Smooth muscle cell (in vitro differentiated cells): ENCODE results near the gene SMYD3. TPM values are rescaled to one million over a fixed set of nuclear protein-coding genes. Genes with fewer than 3 reads are reported as not detected.
"Not testable (repeated sequence)": the region's sequence is repeated elsewhere in the genome, so short reads cannot be mapped to it uniquely, and the experiment has no call there.

Source experiments
- DNase-seq: peaks from one replicate; lab custom pipeline; 2025; ENCODE audit not compliant: unreplicated experiment; lab: John Stamatoyannopoulos, UW
- H2AFZ ChIP-seq: fragments of 200-600 bp; sonication (generic); 2 replicates; pipeline ENCODE4 v1.6.0; 2016; ENCODE audit warnings: antibody characterized with exemption, low read depth, mild to moderate bottlenecking
- H3F3A ChIP-seq: fragments of 200-600 bp; sonication (generic); 2 replicates; pipeline ENCODE4 v1.6.0; 2017; ENCODE audit warnings: antibody characterized with exemption, low read depth
- H3K27ac ChIP-seq: fragments of 200-600 bp; sonication (generic); 2 replicates; pipeline ENCODE4 v1.5.1; 2016; ENCODE audit warnings: low read depth, mild to moderate bottlenecking
- H3K27me3 ChIP-seq: fragments of 200-600 bp; sonication (generic); 2 replicates; pipeline ENCODE4 v1.6.1; 2016; ENCODE audit warnings: low read depth, mild to moderate bottlenecking
- H3K36me3 ChIP-seq: fragments of 200-600 bp; sonication (generic); 2 replicates; pipeline ENCODE4 v1.5.1; 2016; ENCODE audit warnings: low read depth
- H3K4me1 ChIP-seq: fragments of 200-600 bp; sonication (generic); 2 replicates; pipeline ENCODE4 v1.5.1; 2016; ENCODE audit warnings: low read depth
- H3K4me2 ChIP-seq: fragments of 200-600 bp; sonication (generic); 2 replicates; pipeline ENCODE4 v1.6.0; 2016; ENCODE audit warnings: mild to moderate bottlenecking
- H3K4me3 ChIP-seq: fragments of 200-600 bp; sonication (generic); 2 replicates; pipeline ENCODE4 v1.5.1; 2016; ENCODE audit warnings: mild to moderate bottlenecking
- H3K79me2 ChIP-seq: fragments of 200-600 bp; sonication (generic); 2 replicates; pipeline ENCODE4 v1.6.0; 2016; ENCODE audit warnings: low read depth, mild to moderate bottlenecking
- H3K9ac ChIP-seq: fragments of 200-600 bp; sonication (generic); 2 replicates; pipeline ENCODE4 v1.6.0; 2016; ENCODE audit warnings: low read depth
- H3K9me3 ChIP-seq: fragments of 200-600 bp; sonication (generic); replicated peaks from 2 replicates; pipeline ENCODE4 v1.5.1; 2016; ENCODE audit warnings: low read depth
- H4K20me1 ChIP-seq: fragments of 200-600 bp; sonication (generic); 2 replicates; pipeline ENCODE4 v1.6.0; 2016; ENCODE audit warnings: low read depth
- WGBS: methylation state at CpG from one replicate; pipeline ENCODE4 v1.1.7; 2016; ENCODE audit warnings: low lambda C conversion rate; 5-methylcytosine and 5-hydroxymethylcytosine counted together
- polyA plus RNA-seq: library from polyadenylated mRNA; unstranded; fragments of >200 nt; fragmentation: Nextera tagmentation; extraction: Ambion mirVana; gene quantifications from 2 replicates; pipeline ENCODE4 v1.2.1, GENCODE V29; 2016
- total RNA-seq: library from RNA; depleted of rRNA; stranded (reverse); fragments of >200 nt; gene quantifications from 2 replicates; pipeline ENCODE4 v1.2.3, GENCODE V29; 2014
- TF ChIP-seq, protein P1 (sequence below): fragments of 200-600 bp; sonication (generic); IDR thresholded peaks from 2 replicates; pipeline ENCODE4 v1.5.1; 2017; ENCODE audit warnings: borderline replicate concordance, mild to moderate bottlenecking, antibody characterized with exemption; ENCODE audit not compliant: insufficient read depth, poor library complexity, severe bottlenecking

SMYD3 gene
- total and polyA plus RNA-seq, 2 experiments from 2014 or later = 162 to 301 TPM

DNA sequence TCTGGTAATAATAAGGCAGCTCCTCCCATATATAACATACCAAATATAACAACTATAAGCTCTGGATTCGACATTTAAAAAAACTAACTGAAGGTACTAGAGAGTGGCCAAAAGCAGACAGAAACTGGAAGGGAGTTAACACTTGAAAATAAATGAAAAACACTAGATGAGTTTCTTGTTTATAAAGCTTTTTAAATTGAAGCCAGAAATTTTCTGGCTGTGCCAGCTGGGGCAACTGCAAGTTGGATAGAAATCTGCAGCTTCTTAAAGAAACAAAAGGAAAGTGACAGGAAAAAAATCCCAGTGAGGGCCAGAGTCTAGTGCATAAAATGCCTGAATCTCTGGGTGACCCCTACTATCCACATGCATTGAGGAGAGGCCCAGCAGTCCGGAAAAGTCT, 432.7 kb downstream of the SMYD3 start:
- no peaks in the 10 kb centered on the region for H3K9me3 ChIP-seq
- DNase-seq = no peak
- no peak overlapping the region for H2AFZ ChIP-seq
- no peak overlapping the region for H3K4me2 ChIP-seq
- no peaks in the 10 kb centered on the region for H3F3A ChIP-seq
- no peaks in the 10 kb centered on the region for H3K79me2 ChIP-seq
- peaks cover 8% of the 10 kb centered on the region for H3K4me1 ChIP-seq
- H4K20me1 ChIP-seq = no peaks in the 10 kb centered on the region
- no peak overlapping the region for H3K27ac ChIP-seq
- H3K4me3 ChIP-seq = no peak overlapping the region
- no peaks in the 10 kb centered on the region for H3K27me3 ChIP-seq
- 98% methylated on average over 2 of the region's 2 CpGs for WGBS
- H3K9ac ChIP-seq = no peak overlapping the region
- TF ChIP-seq, protein P1, sequence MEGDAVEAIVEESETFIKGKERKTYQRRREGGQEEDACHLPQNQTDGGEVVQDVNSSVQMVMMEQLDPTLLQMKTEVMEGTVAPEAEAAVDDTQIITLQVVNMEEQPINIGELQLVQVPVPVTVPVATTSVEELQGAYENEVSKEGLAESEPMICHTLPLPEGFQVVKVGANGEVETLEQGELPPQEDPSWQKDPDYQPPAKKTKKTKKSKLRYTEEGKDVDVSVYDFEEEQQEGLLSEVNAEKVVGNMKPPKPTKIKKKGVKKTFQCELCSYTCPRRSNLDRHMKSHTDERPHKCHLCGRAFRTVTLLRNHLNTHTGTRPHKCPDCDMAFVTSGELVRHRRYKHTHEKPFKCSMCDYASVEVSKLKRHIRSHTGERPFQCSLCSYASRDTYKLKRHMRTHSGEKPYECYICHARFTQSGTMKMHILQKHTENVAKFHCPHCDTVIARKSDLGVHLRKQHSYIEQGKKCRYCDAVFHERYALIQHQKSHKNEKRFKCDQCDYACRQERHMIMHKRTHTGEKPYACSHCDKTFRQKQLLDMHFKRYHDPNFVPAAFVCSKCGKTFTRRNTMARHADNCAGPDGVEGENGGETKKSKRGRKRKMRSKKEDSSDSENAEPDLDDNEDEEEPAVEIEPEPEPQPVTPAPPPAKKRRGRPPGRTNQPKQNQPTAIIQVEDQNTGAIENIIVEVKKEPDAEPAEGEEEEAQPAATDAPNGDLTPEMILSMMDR = no peak
- no peaks in the 10 kb centered on the region for H3K36me3 ChIP-seq

DNA sequence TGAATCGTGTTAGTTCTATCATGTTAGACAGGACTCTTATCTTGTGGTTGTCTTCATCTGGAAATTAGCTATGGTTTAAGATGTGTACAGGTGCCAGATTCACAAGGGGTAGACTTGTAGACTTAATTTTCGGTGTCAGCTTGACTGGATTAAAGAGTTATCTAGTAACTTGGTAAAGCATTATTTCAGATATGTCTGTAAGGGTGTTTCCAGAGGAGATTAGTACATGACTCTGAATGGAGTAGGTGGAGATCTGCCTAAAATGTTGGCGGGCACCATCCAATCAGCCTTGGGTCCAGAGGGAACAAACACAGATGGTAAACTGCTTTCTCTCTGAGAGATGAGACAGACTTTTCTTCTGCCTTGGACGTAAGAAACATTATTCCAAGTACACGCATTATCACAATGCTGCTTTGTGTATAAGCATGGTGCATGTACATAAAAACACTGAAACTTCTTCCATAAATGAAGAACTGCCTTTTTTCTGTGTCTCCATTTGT, 434.6 kb downstream of the SMYD3 start:
- no peaks in the 10 kb centered on the region for H3K79me2 ChIP-seq
- no peak overlapping the region for H3K4me2 ChIP-seq
- no peak for DNase-seq
- 90% methylated on average over 5 of the region's 5 CpGs for WGBS
- H2AFZ ChIP-seq = no peak overlapping the region
- no peaks in the 10 kb centered on the region for H3K27me3 ChIP-seq
- no peaks in the 10 kb centered on the region for H3K9me3 ChIP-seq
- H3K4me1 ChIP-seq = peaks cover 15% of the 10 kb centered on the region
- H3K4me3 ChIP-seq = no peak overlapping the region
- H3K9ac ChIP-seq = no peak overlapping the region
- H3K27ac ChIP-seq = no peak overlapping the region
- TF ChIP-seq, protein P1 = no peak
- no peaks in the 10 kb centered on the region for H3K36me3 ChIP-seq
- H4K20me1 ChIP-seq = no peaks in the 10 kb centered on the region
- H3F3A ChIP-seq = peaks cover 5% of the 10 kb centered on the region

DNA sequence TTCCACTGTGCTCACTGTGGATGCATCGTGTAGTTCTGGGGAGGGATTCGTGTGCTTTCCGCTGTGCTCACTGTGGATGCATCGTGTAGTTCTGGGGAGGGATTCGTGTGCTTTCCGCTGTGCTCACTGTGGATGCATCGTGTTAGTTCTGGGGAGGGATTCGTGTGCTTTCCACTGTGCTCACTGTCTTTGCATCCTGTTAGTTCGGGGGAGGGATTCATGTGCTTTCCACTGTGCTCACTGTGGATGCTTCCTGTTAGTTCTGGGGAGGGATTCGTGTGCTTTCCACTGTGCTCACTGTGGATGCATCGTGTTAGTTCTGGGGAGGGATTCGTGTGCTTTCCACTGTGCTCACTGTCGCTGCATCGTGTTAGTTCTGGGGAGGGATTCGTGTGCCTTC, 435.1 kb downstream of the SMYD3 start:
- H3K36me3 ChIP-seq, H3K4me3 ChIP-seq, H3K27me3 ChIP-seq, H3K27ac ChIP-seq, H3F3A ChIP-seq, H3K9me3 ChIP-seq, H3K79me2 ChIP-seq, H3K9ac ChIP-seq, DNase-seq, H4K20me1 ChIP-seq, H2AFZ ChIP-seq, H3K4me2 ChIP-seq: not testable (repeated sequence)
- 61% methylated on average over 6 of the region's 15 CpGs for WGBS
- H3K4me1 ChIP-seq = peaks cover 20% of the 10 kb centered on the region

DNA sequence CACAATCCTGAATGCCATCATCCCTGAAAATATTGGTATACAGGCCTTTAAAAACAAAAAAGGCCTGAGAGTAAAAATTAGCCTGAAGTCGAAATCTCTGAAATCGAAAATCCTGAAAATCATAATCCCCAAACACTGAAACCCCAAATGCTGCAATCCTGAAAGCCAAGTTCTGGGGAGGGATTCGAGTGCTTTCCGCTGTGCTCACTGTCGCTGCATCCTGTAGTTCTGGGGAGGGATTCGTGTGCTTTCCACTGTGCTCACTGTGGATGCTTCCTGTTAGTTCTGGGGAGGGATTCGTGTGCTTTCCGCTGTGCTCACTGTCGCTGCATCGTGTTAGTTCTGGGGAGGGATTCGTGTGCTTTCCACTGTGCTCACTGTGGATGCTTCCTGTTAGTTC, 435.5 kb downstream of the SMYD3 start:
- not testable (repeated sequence) for H3K27ac ChIP-seq, DNase-seq
- 75% methylated on average over 10 of the region's 11 CpGs for WGBS

DNA sequence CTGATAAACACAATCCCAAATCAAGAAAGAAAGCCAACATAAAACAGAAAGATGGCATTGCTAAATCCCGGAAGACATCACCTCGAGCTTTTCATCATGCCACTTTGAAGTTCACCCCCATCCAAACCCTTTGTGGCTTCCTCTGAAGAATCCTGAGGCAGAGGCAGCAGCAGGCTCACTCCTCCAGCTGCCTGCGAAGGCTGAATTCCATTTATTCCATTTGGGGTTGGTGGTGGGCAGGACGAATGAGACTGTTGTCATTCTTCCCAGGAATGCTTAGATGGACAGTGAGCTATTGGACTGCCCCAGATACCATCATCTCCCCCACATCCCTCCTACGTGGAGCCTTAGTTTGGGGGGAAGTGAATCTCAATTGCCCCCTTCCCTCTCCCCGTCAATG, 437.5 kb downstream of the SMYD3 start:
- Histone ChIP-seq H3K4me2 (peak overlapping the region; percentile 54), H4K20me1 (no peaks in the 10 kb centered on the region), H2AFZ (no peak overlapping the region), H3K79me2 (no peaks in the 10 kb centered on the region), H3K9ac (no peak overlapping the region), H3K9me3 (no peaks in the 10 kb centered on the region), H3K4me1 (peaks cover 32% of the 10 kb centered on the region), H3K27ac (peak overlapping the region; percentile 77), H3K4me3 (no peak overlapping the region), H3K27me3 (no peaks in the 10 kb centered on the region), H3K36me3 (no peaks in the 10 kb centered on the region), H3F3A (peaks cover 5% of the 10 kb centered on the region)
- no peak for DNase-seq
- WGBS = 64% methylated on average over 6 of the region's 6 CpGs
- TF ChIP-seq, protein P1 = no peak

More for the DNA sequence above, 435.5 kb downstream of the SMYD3 start:
- H3K4me2 ChIP-seq, H3K27me3 ChIP-seq, H3F3A ChIP-seq, H3K79me2 ChIP-seq, H3K9ac ChIP-seq, H3K9me3 ChIP-seq, H2AFZ ChIP-seq, H4K20me1 ChIP-seq, H3K4me3 ChIP-seq, H3K36me3 ChIP-seq: not testable (repeated sequence)
- peaks cover 24% of the 10 kb centered on the region for H3K4me1 ChIP-seq
